ENCODE results near the gene NHERF1.

Gene NHERF1

DNA sequence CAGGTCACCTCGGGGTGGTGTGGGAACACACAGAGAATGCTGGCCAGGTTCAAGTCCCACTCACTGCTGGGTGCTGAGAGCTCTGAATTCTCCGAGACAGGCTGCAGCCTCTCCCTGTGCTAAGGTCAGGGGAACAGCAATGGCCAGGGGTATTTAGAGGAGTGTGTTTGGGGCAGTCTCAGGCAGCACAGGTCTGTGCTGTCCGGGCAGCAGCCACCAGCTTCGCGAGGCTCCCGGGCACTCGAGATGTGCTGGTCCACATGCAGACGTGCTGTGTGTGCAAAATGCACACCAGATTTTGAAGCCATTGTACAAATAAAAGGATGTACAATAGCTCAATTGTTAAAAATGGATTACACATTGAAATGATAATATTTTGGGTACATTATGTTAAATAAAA, 7.1 kb downstream of the NHERF1 start:
- no peak for DNase-seq (ENCODE audit: low read depth)
- no peak overlapping the region for H3K4me3 ChIP-seq (ENCODE audit: low read depth, low read length)
- TF ChIP-seq, protein P1, sequence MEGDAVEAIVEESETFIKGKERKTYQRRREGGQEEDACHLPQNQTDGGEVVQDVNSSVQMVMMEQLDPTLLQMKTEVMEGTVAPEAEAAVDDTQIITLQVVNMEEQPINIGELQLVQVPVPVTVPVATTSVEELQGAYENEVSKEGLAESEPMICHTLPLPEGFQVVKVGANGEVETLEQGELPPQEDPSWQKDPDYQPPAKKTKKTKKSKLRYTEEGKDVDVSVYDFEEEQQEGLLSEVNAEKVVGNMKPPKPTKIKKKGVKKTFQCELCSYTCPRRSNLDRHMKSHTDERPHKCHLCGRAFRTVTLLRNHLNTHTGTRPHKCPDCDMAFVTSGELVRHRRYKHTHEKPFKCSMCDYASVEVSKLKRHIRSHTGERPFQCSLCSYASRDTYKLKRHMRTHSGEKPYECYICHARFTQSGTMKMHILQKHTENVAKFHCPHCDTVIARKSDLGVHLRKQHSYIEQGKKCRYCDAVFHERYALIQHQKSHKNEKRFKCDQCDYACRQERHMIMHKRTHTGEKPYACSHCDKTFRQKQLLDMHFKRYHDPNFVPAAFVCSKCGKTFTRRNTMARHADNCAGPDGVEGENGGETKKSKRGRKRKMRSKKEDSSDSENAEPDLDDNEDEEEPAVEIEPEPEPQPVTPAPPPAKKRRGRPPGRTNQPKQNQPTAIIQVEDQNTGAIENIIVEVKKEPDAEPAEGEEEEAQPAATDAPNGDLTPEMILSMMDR (conservative IDR thresholded peaks at IDR 0.05; ENCODE audit: low read depth, low read length) = no peak

DNA sequence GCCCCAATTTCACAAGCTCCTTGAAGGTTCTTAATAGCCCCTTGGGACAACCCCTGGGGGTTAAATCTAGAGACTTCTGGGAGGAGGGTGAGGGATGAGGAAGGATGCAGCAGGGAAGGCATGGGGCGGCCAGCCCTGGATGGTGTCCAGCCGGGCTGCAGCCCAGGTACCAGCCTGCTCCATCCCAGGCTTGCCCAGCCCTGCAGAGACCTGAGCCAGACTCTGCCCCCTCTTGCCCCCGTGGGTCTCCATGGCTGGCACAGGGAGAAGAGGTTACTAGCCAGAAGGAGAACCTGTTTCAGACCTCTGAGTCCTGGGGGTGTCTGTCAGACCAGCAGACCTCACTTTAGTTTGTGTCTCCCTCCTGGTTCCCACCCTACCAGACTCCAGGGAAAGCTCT, 8.5 kb downstream of the NHERF1 start:
- no peak overlapping the region for H3K4me3 ChIP-seq (ENCODE audit: low read depth, low read length)
- no peak for DNase-seq (ENCODE audit: low read depth)
- TF ChIP-seq, protein P1 (conservative IDR thresholded peaks at IDR 0.05; ENCODE audit: low read depth, low read length) = no peak

DNA sequence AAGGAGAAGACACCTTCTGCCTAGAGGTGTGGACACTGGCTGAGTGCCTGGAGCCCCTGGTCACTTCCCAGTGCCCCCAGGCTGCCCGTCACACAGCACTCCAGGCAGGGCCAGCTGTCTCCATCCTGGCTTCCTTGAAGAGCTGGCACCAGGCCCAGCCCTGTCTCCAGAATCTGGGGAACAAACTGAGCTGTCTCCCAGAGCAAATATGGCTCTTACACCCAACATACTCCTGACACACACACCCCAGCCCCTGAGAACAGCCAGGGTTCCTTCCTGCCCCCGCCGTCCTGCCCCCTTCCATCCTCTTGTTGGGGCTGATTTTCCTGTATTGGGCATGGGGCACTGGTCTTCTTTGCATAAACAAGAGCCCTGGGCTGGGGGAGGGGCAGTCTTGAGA, 9.1 kb downstream of the NHERF1 start:
- no peak for DNase-seq (ENCODE audit: low read depth)
- TF ChIP-seq, protein P1 (conservative IDR thresholded peaks at IDR 0.05; ENCODE audit: low read depth, low read length) = no peak
- H3K4me3 ChIP-seq (ENCODE audit: low read depth, low read length) = no peak overlapping the region

DNA sequence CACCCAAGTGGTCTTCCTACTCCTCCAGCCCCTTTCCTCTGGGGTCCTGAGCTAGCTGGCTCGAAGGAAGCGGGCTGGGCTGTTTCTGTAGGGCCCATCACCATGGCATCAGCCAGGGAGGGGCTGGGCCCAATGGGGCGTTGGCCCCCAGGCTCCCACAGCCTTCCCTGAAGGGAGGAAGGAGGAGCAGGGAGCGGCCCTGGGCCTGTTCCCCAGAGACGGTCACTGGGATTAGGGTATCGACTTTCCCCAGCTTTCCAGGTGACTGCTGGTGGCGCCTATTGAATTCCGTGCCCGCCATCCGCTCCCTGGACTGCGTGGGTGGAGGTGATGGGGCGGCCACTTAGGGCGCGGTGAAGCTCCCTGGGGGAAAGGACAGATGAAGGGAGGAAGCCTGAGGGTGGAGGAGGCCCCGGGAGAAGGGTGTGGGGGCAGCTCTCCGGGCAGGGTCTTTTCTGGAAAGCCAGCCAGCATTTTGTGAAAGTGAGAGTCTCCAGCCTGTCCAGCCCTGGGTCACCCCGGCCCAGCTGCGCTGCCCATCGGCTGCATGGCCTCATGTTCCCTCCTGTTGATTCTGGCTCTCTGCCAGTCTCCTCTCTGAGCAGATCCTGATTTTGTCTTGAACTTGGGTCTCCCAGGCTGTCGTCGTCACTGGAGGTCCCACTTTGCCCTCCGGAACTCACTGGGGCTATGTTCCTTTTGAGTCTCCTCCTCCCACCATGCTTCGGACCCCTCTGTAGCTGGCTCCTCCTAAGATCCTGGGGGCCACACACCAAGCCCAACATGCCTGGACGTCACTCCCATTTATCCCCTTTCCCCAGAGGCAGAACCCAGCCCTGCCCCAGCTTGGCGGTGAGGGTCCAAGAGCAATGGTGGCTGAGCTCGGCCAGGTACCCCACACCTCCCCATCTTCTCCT, 9.8 kb downstream of the NHERF1 start:
- peak; percentile 53 for DNase-seq (ENCODE audit: low read depth)
- TF ChIP-seq, protein P1 (conservative IDR thresholded peaks at IDR 0.05; ENCODE audit: low read depth, low read length) = no peak
- no peak overlapping the region for H3K4me3 ChIP-seq (ENCODE audit: low read depth, low read length)

DNA sequence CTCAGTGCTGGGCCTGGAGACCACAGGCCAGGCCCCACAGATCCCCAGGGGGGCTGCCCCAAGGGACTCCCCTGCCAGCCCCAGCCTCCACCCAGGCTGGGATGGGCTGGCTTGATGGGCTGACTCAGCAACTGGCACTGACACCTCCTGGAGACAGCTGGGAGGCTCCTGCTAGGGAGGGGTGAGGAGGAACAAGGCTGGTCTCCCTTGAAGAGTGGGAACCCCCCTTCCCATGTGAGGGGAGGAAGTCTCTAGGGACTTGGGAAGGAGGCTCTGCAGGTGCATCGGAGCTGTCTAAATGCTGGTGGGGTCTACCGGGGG, 10.4 kb downstream of the NHERF1 start:
- TF ChIP-seq, protein P1 (conservative IDR thresholded peaks at IDR 0.05; ENCODE audit: low read depth, low read length) = no peak
- no peak for DNase-seq (ENCODE audit: low read depth)
- H3K4me3 ChIP-seq (ENCODE audit: low read depth, low read length) = no peak overlapping the region

DNA sequence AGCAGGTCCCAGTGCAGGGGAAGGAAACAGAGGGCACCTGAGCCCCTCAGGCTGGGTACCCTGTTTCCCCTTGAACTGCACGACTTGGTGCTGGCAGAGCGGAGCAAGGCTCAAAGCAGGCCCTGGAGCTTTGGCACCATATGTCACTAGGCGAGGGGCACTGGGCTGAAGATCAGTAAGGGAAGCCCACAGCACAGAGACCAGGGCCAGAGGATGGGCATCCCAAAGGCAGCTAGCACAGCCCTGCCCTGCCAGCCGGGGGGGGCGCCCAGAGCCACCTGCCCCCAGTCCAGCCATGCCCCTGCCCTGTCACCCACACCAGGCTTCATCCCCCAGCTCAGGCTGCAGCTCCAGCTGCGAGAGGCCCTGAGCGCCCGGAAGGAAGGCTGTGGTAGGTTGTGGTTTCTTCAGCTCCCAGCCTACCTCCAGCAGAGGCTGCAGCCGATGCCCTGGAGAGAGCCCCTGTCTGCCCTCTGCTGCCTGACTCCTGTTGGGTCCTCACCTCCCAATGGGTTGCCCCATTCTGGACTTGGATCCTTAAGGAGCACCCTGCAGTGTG, 10.9 kb downstream of the NHERF1 start:
- H3K4me3 ChIP-seq (ENCODE audit: low read depth, low read length) = no peak overlapping the region
- TF ChIP-seq, protein P1 (conservative IDR thresholded peaks at IDR 0.05; ENCODE audit: low read depth, low read length) = no peak
- DNase-seq (ENCODE audit: low read depth) = no peak

DNA sequence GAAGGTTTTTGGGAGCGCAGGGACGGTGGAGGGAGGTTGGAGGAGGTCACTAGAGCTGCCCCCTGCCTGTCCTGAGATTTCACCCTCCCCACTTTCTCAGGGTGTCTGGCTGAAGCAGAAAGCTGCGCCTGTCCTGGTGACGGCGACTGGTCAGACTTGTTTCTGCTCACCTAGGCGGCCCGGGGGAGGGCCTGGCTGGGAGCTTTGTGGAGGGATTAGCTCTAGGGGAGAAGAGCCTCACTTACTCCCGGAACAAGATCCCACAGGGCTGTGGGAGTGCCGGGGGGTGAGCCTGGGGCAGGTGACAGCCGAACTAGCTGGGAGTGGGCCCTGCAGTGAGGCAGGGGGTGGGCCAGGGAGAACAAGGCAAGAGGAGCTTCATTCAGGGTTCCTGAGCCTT, 11.5 kb downstream of the NHERF1 start:
- TF ChIP-seq, protein P1 (conservative IDR thresholded peaks at IDR 0.05; ENCODE audit: low read depth, low read length) = no peak
- DNase-seq (ENCODE audit: low read depth) = no peak
- no peak overlapping the region for H3K4me3 ChIP-seq (ENCODE audit: low read depth, low read length)

Data from choroid plexus epithelial cell (primary cell).